Body of pancreas (tissue), 4 donors: ENCODE measurements around the gene ABHD18.
"Not testable (repeated sequence)": the region's sequence is repeated elsewhere in the genome, so short reads cannot be mapped to it uniquely, and the experiment has no call there.

Source experiments
- POLR2A ChIP-seq, 3 donors: fragments of 450-650 bp; IDR thresholded peaks; one replicate each; pipeline ENCODE4 v1.6.1; 2016; ENCODE audit warnings: antibody characterized with exemption in 3 of 3, mild to moderate bottlenecking in 2 of 3
- TF ChIP-seq, protein P1 (sequence below), 7 experiments: fragments of 450-650 bp in 4 of 7; fragments of 200-600 bp in 3 of 7; sonication (generic) in 3 of 7; IDR thresholded peaks; one replicate each; pipeline ENCODE4 v1.5.1; 2016 to 2019; ENCODE audit warnings: antibody characterized with exemption in 7 of 7

DNA sequence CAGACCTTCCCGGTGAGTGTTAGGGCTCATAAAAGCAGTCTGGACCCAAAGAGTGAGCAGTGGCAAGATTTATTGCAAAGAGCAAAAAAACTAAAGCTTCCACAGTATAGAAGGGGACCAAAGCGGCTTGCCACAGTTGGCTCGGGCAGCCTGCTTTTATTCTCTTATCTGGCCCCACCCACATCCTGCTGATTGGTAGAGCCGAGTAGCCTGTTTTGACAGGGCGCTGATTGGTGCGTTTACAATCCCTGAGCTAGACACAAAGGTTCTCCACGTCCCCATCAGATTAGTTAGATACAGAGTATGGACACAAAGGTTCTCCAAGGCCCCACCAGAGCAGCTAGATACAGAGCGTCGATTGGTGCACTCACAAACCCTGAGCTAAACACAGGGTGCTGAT, 81.8 kb downstream of the ABHD18 start:
- TF ChIP-seq POLR2A (IDR thresholded peaks at IDR 0.05), result not testable (repeated sequence)
- TF ChIP-seq, protein P1, sequence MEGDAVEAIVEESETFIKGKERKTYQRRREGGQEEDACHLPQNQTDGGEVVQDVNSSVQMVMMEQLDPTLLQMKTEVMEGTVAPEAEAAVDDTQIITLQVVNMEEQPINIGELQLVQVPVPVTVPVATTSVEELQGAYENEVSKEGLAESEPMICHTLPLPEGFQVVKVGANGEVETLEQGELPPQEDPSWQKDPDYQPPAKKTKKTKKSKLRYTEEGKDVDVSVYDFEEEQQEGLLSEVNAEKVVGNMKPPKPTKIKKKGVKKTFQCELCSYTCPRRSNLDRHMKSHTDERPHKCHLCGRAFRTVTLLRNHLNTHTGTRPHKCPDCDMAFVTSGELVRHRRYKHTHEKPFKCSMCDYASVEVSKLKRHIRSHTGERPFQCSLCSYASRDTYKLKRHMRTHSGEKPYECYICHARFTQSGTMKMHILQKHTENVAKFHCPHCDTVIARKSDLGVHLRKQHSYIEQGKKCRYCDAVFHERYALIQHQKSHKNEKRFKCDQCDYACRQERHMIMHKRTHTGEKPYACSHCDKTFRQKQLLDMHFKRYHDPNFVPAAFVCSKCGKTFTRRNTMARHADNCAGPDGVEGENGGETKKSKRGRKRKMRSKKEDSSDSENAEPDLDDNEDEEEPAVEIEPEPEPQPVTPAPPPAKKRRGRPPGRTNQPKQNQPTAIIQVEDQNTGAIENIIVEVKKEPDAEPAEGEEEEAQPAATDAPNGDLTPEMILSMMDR (IDR thresholded peaks at IDR 0.05), result not testable (repeated sequence)
